T-helper 2 cell treated with Interferon-gamma antibody and Interleukin-4, amounts not matched to agents 5 μg/mL and 100 μg/mL, for 36 hours (primary cell): ENCODE data around the gene ZBTB18.

Experiments used
- DNase-seq: peaks from one replicate; pipeline ENCODE4 v3.0.0; 2021; ENCODE audit warnings: low spot score
- H3K27ac Mint-ChIP-seq: one replicate; pipeline ENCODE4 v1.8.0; 2021; ENCODE audit warnings: mild to moderate bottlenecking, mixed read lengths
- H3K27me3 Mint-ChIP-seq: one replicate; pipeline ENCODE4 v1.8.0; 2021; ENCODE audit warnings: low read depth, mixed read lengths
- H3K36me3 Mint-ChIP-seq: one replicate; pipeline ENCODE4 v1.8.0; 2021; ENCODE audit warnings: low read depth, mixed read lengths
- H3K4me1 Mint-ChIP-seq: one replicate; pipeline ENCODE4 v1.8.0; 2021; ENCODE audit warnings: low read depth, mixed read lengths
- H3K4me3 Mint-ChIP-seq: one replicate; pipeline ENCODE4 v1.8.0; 2022; ENCODE audit warnings: mild to moderate bottlenecking, moderate library complexity, mixed read lengths
- H3K9me3 Mint-ChIP-seq: one replicate; pipeline ENCODE4 v1.8.0; 2021; ENCODE audit warnings: mixed read lengths

The ZBTB18 gene

DNA sequence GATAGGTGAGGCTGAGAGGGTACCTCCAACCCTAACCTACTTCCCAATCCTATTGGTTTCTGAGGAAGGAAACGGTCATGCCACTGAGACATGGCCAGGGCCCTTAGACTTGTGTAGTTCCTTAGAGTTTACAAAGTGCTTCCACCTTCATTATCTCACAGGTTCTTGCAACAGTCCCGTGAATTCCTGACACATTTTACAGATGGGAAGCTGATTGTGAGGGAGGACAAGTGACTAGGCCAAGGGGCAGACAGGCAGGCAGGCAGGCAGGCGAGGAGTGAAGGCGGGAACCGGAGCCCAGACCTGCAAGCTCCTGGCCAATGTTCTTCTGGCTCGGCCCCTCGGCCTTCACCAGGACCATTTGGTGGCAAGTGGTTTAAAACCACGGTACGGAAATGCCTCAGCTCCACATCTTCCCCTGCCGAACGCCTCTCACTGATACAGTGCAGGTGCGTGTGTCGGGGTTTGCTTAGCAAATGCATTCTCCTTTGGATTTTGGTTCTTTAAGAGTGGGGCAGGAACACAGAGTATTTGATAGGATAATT is 45.1 kb downstream of the ZBTB18 start:
- H3K36me3 Mint-ChIP-seq, result no peaks in the 10 kb centered on the region
- H3K27ac Mint-ChIP-seq, result no peak overlapping the region
- H3K4me1 Mint-ChIP-seq, result peaks cover 5% of the 10 kb centered on the region
- H3K9me3 Mint-ChIP-seq, result no peaks in the 10 kb centered on the region
- no peak for DNase-seq
- no peak overlapping the region for H3K4me3 Mint-ChIP-seq
- H3K27me3 Mint-ChIP-seq, result peaks cover 8% of the 10 kb centered on the region

DNA sequence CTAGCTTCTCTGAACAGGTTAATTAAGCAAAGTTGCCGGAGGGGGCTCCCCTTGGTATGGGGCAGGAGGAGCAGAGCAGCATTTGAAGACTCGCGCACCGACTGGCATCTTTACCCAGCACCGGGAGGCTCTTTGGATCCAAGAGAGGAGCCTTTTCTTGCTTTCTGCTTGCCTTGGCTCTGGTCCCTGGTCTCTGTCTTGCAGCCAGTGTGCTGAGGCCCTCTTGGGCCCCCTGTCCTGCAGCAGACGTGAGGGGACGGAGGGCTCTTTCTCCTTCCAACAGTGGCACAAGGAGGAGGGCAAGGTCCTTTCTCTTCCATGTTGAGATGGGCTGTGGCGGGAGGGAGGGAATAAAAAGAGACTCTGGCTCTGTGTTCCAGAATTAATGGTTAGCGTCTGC is 45.6 kb downstream of the ZBTB18 start:
- Mint-ChIP-seq H3K4me3 (no peak overlapping the region), H3K36me3 (no peaks in the 10 kb centered on the region), H3K4me1 (peaks cover 5% of the 10 kb centered on the region), H3K9me3 (no peaks in the 10 kb centered on the region), H3K27me3 (peaks cover 8% of the 10 kb centered on the region), H3K27ac (no peak overlapping the region)
- no peak for DNase-seq

DNA sequence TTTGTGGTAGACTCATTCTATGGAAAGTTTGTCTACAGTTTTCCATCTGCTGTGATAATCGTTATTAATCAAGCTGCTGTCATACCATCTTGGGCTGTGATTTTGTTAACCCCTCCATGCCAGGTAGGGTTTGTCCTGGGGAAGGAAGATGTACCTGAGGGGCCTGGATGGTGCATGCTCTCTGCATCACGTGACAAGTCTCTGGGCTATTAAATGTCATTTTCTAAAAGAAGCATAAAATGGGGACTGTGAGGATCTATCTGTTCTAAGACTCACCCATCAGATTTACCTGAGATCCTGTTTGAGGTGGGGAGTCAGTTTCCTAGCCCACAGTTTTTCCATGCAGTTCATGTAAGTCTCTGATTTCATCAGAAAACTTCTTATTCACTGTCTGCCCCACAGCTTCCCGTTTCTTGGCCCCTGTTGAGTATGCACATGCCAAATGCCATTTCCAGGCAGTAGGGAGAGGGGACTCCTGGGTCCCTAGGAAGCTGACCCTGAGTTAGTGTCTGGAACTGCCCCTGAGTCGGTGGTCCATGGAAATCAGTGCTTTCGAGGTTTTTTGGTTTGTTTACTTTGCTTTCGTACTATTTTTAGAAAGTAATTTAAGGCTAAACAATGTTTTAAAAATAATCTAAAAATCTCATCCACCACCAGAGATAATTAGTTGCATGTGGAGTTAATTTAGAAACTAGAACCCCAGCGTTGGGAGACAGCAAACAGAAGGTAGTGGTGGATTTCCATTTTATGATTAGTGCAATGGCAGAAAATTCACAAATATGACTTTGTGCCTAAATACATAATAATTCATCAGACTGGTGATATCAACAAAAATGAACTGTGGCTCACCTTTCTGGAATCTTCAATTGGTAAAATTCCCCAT is 46.7 kb downstream of the ZBTB18 start:
- H3K4me1 Mint-ChIP-seq, result peaks cover 5% of the 10 kb centered on the region
- peaks cover 8% of the 10 kb centered on the region for H3K27me3 Mint-ChIP-seq
- no peak for DNase-seq
- no peaks in the 10 kb centered on the region for H3K36me3 Mint-ChIP-seq
- no peak overlapping the region for H3K4me3 Mint-ChIP-seq
- no peaks in the 10 kb centered on the region for H3K9me3 Mint-ChIP-seq
- H3K27ac Mint-ChIP-seq, result no peak overlapping the region

DNA sequence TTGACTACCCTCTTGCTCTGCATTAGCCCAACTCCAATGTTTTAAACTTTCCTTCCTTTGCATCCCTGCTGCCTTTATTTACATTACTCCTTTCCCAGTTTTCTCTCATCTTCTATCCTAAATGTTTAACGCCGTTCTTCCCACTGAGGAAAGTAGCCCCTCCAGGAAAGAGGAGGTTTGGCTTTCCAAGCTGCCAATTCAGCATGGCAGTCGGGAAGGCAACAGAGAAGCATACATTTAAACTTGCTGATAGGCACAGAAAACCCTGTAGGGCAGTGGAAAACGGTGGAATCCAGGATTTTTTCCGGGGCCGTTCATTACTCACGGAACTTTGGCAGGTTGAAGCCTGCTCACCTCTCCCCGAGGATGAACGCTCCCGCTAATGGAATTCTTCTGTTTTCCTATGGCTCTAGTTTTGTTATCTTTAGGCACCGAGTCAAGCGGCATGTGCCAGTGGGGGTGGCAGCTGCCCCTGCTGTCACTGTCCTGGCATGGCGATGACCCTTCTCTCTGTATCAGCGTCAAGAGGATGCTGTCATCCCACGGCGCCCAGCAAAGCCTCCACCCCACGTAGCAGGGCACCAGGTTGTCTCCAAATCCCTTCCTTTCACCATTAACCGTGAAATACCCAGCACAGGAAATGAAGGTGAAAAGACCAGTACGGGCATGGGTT is 48.3 kb downstream of the ZBTB18 start:
- Mint-ChIP-seq H3K36me3 (no peaks in the 10 kb centered on the region), H3K4me3 (no peak overlapping the region), H3K9me3 (no peaks in the 10 kb centered on the region), H3K27ac (no peak overlapping the region), H3K27me3 (peaks cover 8% of the 10 kb centered on the region), H3K4me1 (peaks cover 5% of the 10 kb centered on the region)
- DNase-seq, result no peak

DNA sequence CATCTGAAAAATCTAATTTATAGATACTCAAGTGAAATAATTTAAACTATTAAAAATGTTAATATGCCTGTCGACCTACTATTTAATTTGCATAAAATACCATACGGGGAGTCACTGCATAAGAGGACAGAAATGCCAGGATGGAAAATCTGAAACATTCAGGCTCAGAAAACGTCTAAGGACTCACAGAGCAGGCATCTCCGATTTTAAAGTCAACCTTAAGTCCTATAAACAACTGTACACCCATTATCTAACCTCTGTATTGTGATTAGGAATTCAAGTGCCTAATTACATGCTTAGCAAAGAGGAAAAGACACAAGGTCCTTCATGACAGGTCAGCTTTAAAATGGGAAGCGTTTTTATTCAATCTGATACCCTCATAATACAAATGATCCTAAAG is 49.2 kb downstream of the ZBTB18 start:
- H3K36me3 Mint-ChIP-seq, result no peaks in the 10 kb centered on the region
- H3K9me3 Mint-ChIP-seq, result no peaks in the 10 kb centered on the region
- H3K4me3 Mint-ChIP-seq, result no peak overlapping the region
- H3K4me1 Mint-ChIP-seq, result peaks cover 5% of the 10 kb centered on the region
- peaks cover 8% of the 10 kb centered on the region for H3K27me3 Mint-ChIP-seq
- H3K27ac Mint-ChIP-seq, result no peak overlapping the region
- no peak for DNase-seq

DNA sequence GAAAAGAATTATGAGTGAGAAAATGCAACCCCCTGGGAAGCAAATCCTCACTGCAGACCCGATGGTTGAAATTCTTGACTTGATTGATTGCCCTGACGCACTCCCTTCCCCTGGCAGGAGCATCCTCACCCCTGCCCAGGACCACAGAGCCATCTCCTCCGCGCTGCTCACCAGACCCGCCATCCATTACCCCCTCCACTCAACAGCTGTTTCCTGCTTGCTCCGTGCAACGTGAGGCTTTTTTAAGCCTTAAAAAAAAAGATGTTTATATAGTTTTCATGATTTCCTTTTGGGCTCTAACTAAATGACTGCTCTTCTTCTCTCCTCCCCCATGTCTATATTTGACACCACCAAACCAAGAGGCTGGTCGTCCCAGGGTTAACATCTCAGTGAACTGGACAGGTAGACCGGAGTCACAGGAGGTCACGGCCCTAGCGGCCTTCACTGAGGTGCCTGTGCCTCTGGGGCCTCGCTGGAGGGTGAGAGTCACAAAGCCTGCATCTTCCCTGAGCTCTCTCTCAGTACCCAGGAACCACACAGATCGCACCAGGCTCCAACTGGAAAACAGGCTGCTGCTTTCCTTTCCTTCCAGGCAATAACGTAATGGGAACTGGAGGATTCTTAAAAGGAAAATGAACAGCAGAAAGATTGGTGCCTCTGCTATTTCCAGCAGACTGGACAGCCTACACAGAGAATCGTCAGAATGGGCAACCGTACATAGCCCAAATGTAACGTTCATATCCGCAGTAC is 49.8 kb downstream of the ZBTB18 start:
- Mint-ChIP-seq H3K4me3 (no peak overlapping the region), H3K4me1 (peaks cover 5% of the 10 kb centered on the region), H3K27me3 (peaks cover 8% of the 10 kb centered on the region), H3K36me3 (no peaks in the 10 kb centered on the region), H3K9me3 (no peaks in the 10 kb centered on the region), H3K27ac (no peak overlapping the region)
- no peak for DNase-seq

DNA sequence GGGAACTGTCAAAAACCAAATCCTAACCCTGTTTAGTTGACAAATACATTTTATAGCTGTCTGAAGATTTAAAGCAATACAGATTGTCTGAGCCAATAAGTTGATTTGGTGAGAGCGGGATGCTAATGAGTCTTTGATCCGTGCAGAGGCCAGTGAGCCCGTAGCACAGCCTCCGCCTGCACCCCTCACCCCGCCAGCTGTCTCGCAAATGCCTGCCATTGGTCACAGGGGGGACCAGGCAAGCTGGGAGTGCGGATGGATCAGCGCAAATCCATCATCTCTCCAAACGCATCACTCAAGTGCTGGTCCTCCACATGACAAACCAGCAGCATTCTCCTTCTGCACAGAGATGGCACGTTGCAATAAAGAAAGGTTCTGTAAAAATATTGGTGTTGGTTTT is 51.0 kb downstream of the ZBTB18 start:
- H3K9me3 Mint-ChIP-seq, result no peaks in the 10 kb centered on the region
- H3K27me3 Mint-ChIP-seq, result peaks cover 8% of the 10 kb centered on the region

DNA sequence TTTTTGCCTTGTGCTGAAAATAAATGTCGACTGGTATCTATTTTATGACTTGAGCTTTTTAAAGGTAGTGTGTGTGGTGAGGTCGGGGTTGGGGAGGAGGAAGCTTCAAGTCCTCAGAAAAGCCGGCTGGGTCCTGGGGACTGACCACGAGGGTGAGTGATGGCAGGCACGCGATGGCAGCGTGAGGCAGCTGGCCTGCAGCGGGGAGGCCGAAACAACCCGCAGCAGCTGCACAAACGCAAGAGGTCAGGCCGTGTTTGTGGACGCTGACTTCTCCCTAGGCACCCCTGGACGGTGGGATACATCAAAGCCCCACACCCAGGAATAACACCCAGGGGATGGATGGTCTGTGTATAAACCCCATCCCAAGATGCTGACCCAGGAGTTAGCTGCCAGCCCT is 51.4 kb downstream of the ZBTB18 start:
- Mint-ChIP-seq H3K27me3 (peaks cover 8% of the 10 kb centered on the region), H3K4me3 (no peak overlapping the region), H3K27ac (no peak overlapping the region)

More for the DNA sequence above, 51.0 kb downstream of the ZBTB18 start:
- Mint-ChIP-seq H3K36me3 (no peaks in the 10 kb centered on the region), H3K27ac (no peak overlapping the region), H3K4me1 (peaks cover 5% of the 10 kb centered on the region), H3K4me3 (no peak overlapping the region)
- DNase-seq, result no peak

DNA sequence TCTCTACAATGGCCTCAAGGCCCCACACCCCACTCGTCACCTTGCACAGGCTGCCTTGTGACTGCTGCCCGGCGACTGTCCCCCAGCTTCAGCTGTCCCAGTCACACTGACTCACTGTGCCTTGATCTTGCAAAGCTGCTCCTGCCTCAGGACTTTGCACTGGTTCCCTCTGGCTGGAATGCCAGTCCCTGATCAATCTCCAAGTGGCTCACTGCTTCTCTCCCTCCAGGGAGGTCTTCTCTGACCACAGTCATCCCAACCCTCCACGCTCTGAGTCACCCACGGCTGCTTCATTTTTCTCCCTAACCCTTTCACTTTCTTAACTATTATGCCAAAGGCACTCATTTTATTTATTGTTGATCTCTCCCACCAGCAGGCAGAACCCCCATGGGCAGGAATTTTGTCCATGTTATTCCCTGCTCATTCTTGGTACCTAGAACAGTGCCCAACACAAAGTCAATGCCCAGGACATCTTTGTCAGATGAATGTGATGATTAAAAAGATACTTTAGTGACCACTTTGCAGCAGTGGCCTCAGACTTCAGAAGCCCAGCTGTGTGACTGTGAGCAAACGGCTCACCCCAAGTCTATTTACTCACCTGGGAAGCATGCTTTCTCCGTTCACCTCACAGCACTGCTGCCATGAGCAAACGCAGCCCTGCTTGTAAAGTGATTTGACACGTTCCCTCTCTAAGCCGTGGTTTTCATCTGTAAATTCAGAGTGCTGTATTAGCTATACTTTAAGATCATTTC is 53.4 kb downstream of the ZBTB18 start:
- H3K9me3 Mint-ChIP-seq, result no peaks in the 10 kb centered on the region
- no peaks in the 10 kb centered on the region for H3K36me3 Mint-ChIP-seq
- H3K4me1 Mint-ChIP-seq, result peaks cover 5% of the 10 kb centered on the region
- DNase-seq, result no peak
- no peak overlapping the region for H3K27ac Mint-ChIP-seq
- no peak overlapping the region for H3K4me3 Mint-ChIP-seq
- peaks cover 6% of the 10 kb centered on the region for H3K27me3 Mint-ChIP-seq

More for the DNA sequence above, 51.4 kb downstream of the ZBTB18 start:
- DNase-seq, result no peak
- H3K9me3 Mint-ChIP-seq, result no peaks in the 10 kb centered on the region
- H3K4me1 Mint-ChIP-seq, result peaks cover 5% of the 10 kb centered on the region
- H3K36me3 Mint-ChIP-seq, result no peaks in the 10 kb centered on the region

DNA sequence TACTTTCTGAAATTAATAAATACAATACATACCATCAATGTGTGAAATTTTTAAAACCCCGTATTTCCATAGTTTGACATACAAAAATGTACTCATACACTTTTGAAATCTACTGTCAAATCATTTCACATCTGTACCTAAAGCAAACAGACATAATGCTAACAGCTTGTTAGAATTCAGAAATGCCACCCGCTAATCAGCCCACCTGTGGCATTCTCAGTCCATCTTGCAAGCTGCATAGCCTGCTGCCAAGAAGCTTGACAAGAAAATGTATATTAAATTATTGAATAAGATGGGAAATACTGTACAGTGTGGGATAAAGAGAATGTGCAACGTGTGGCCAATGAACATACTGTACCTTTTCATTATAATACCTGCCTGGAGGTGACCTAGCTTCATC is 55.1 kb downstream of the ZBTB18 start:
- DNase-seq, result no peak
- H3K36me3 Mint-ChIP-seq, result no peaks in the 10 kb centered on the region
- no peak overlapping the region for H3K4me3 Mint-ChIP-seq
- H3K9me3 Mint-ChIP-seq, result no peaks in the 10 kb centered on the region
- no peaks in the 10 kb centered on the region for H3K4me1 Mint-ChIP-seq
- H3K27me3 Mint-ChIP-seq, result no peaks in the 10 kb centered on the region
- H3K27ac Mint-ChIP-seq, result no peak overlapping the region
